RPMI7951 (cell line): Measurements from ENCODE around the gene SPG7. TPM values are rescaled to one million over a fixed set of nuclear protein-coding genes. Genes with fewer than 3 reads are reported as not detected.
"Not testable (repeated sequence)": the region's sequence is repeated elsewhere in the genome, so short reads cannot be mapped to it uniquely, and the experiment has no call there.

Experiments used
- DNase-seq: peaks from one replicate; pipeline ENCODE4 v3.0.0-alpha.2; 2012; ENCODE audit warnings: low read depth
- total RNA-seq: library from RNA; depleted of rRNA; stranded (reverse); fragments of >200 nt; shearing (Covaris generic); gene quantifications from 2 replicates; pipeline ENCODE4 v1.2.3, GENCODE V29; 2014; rRNA removed

The SPG7 gene
- total RNA-seq = 50.3 and 79.9 TPM in 2 replicates

GRCh38 chr16:89507834-89508590 is at the start of gene SPG7:
SPG7 (plus strand) TSS chr16:89508403; CDS start chr16:89508418, 15 bp downstream.
- peak; percentile 81 for DNase-seq

- no peak for DNase-seq
These were observed 49.7 kb upstream of the SPG7 start for GRCh38 chr16:89458551-89458950.

GRCh38 chr16:89458967-89459366 is 49.2 kb upstream of the SPG7 start:
- DNase-seq = no peak

- DNase-seq = no peak
These were observed 47.6 kb upstream of the SPG7 start for GRCh38 chr16:89460556-89460955.

GRCh38 chr16:89461890-89462289 is 46.3 kb upstream of the SPG7 start:
- DNase-seq = not testable (repeated sequence)

GRCh38 chr16:89462639-89463038 is 45.6 kb upstream of the SPG7 start:
- DNase-seq = not testable (repeated sequence)

- not testable (repeated sequence) for DNase-seq
These were observed 44.9 kb upstream of the SPG7 start for GRCh38 chr16:89463312-89463711.

- no peak for DNase-seq
These were observed 41.3 kb upstream of the SPG7 start for GRCh38 chr16:89466920-89467319.

- DNase-seq = no peak
These were observed 40.8 kb upstream of the SPG7 start for GRCh38 chr16:89467382-89467781.

GRCh38 chr16:89472711-89473075 is 35.5 kb upstream of the SPG7 start:
- DNase-seq = no peak

GRCh38 chr16:89473136-89473712 is 35.0 kb upstream of the SPG7 start:
- DNase-seq = no peak

GRCh38 chr16:89473791-89474414 is 34.3 kb upstream of the SPG7 start:
- peak; percentile 63 for DNase-seq

GRCh38 chr16:89475144-89475543 is 33.1 kb upstream of the SPG7 start:
- no peak for DNase-seq

- DNase-seq = no peak
These were observed 31.8 kb upstream of the SPG7 start for GRCh38 chr16:89476379-89476778.

- no peak for DNase-seq
These were observed 31.4 kb upstream of the SPG7 start for GRCh38 chr16:89476811-89477261.

- peak; percentile 58 for DNase-seq
These were observed 29.5 kb upstream of the SPG7 start for GRCh38 chr16:89478576-89479221.

GRCh38 chr16:89481356-89481955 is 26.7 kb upstream of the SPG7 start:
- no peak for DNase-seq

- DNase-seq = no peak
These were observed 25.9 kb upstream of the SPG7 start for GRCh38 chr16:89482150-89482816.

- DNase-seq = no peak
These were observed 25.4 kb upstream of the SPG7 start for GRCh38 chr16:89482817-89483205.

GRCh38 chr16:89484041-89484501 is 24.1 kb upstream of the SPG7 start:
- no peak for DNase-seq

GRCh38 chr16:89484923-89485679 is 23.1 kb upstream of the SPG7 start:
- DNase-seq = no peak
